WTC11 (cell line): ENCODE measurements around the gene TWIST2. TPM values are rescaled to one million over a fixed set of nuclear protein-coding genes. Genes with fewer than 3 reads are reported as not detected.

Experiments used
- ATAC-seq: fragments of 200-7000 bp; cut with Tn5 transposase; 2 replicates; pipeline ENCODE4 v1.10.0; 2021; ENCODE audit warnings: mild to moderate bottlenecking, moderate library complexity
- CTCF ChIA-PET: fragments of 300-600 bp; sonication (Branson Sonifier 250); formaldehyde crosslinking; loops from one replicate; lab custom pipeline; 2021; ENCODE audit warnings: antibody characterized with exemption; lab: Charles Lee
- POLR2A ChIA-PET: fragments of 350-600 bp; sonication (Branson Sonifier 250); formaldehyde crosslinking; loops from one replicate; lab custom pipeline; 2021; ENCODE audit warnings: antibody characterized with exemption; lab: Charles Lee
- DNase-seq: peaks from one replicate; pipeline ENCODE4 v3.0.0; 2021; ENCODE audit warnings: low spot score
- H3K27ac Mint-ChIP-seq: 2 replicates; pipeline ENCODE4 v1.8.0; 2021; ENCODE audit warnings: mixed read lengths
- H3K27me3 Mint-ChIP-seq: 2 replicates; pipeline ENCODE4 v1.8.0; 2021; ENCODE audit warnings: low read depth, mild to moderate bottlenecking, moderate library complexity, mixed read lengths
- H3K36me3 Mint-ChIP-seq: 2 replicates; pipeline ENCODE4 v1.8.0; 2021; ENCODE audit warnings: mixed read lengths
- H3K4me1 Mint-ChIP-seq: 2 replicates; pipeline ENCODE4 v1.8.0; 2022; ENCODE audit warnings: mixed read lengths
- H3K4me3 Mint-ChIP-seq: 2 replicates; pipeline ENCODE4 v1.8.0; 2021; ENCODE audit warnings: mild to moderate bottlenecking, moderate library complexity, mixed read lengths
- H3K9me3 Mint-ChIP-seq: 2 replicates; pipeline ENCODE4 v1.8.0; 2021; ENCODE audit warnings: mixed read lengths
- AR ChIP-seq: fragments of 250-450 bp; sonication (Bioruptor Pico); IDR thresholded peaks from 2 replicates; pipeline ENCODE4 v1.9.0; 2021; ENCODE audit warnings: mild to moderate bottlenecking
- ARID4B ChIP-seq: sonication (generic); formaldehyde crosslinking; IDR thresholded peaks from 2 replicates; pipeline ENCODE4 v1.8.0; 2023; ENCODE audit warnings: missing genetic modification reagents, mild to moderate bottlenecking, borderline replicate concordance
- CTCF ChIP-seq: fragments of 200-600 bp; IDR thresholded peaks from 2 replicates; pipeline ENCODE4 v1.8.0; 2022; ENCODE audit warnings: antibody characterized with exemption
- FOXJ3 ChIP-seq: sonication (generic); formaldehyde crosslinking; IDR thresholded peaks from 2 replicates; pipeline ENCODE4 v1.9.0; 2021; ENCODE audit warnings: missing genetic modification reagents, mild to moderate bottlenecking, borderline replicate concordance
- GABPB1 ChIP-seq: sonication (generic); formaldehyde crosslinking; IDR thresholded peaks from 2 replicates; pipeline ENCODE4 v1.8.1; 2023; ENCODE audit warnings: mild to moderate bottlenecking, missing genetic modification reagents
- GRHL2 ChIP-seq: fragments of 250-450 bp; sonication (Bioruptor Pico); IDR thresholded peaks from 2 replicates; pipeline ENCODE4 v1.8.0; 2022; ENCODE audit warnings: mild to moderate bottlenecking, moderate library complexity; ENCODE audit not compliant: insufficient replicate concordance, severe bottlenecking
- IRF2 ChIP-seq: sonication (generic); formaldehyde crosslinking; IDR thresholded peaks from 2 replicates; pipeline ENCODE4 v1.8.0; 2022; ENCODE audit warnings: low read depth, missing genetic modification reagents, borderline replicate concordance
- MLX ChIP-seq: sonication (generic); formaldehyde crosslinking; IDR thresholded peaks from 2 replicates; pipeline ENCODE4 v1.8.1; 2023; ENCODE audit warnings: mild to moderate bottlenecking, missing genetic modification reagents, moderate library complexity
- MYBL2 ChIP-seq: sonication (generic); formaldehyde crosslinking; IDR thresholded peaks from 2 replicates; pipeline ENCODE4 v1.8.1; 2023; ENCODE audit warnings: mild to moderate bottlenecking, moderate library complexity, missing genetic modification reagents
- OVOL2 ChIP-seq: fragments of 250-450 bp; sonication (Bioruptor Pico); IDR thresholded peaks from 2 replicates; pipeline ENCODE4 v1.9.0; 2021; ENCODE audit warnings: mild to moderate bottlenecking, borderline replicate concordance
- SMAD4 ChIP-seq: sonication (generic); formaldehyde crosslinking; IDR thresholded peaks from 2 replicates; pipeline ENCODE4 v1.8.0; 2022; ENCODE audit warnings: mild to moderate bottlenecking, missing genetic modification reagents
- TEAD1 ChIP-seq: sonication (generic); formaldehyde crosslinking; IDR thresholded peaks from 2 replicates; pipeline ENCODE4 v1.8.0; 2022; ENCODE audit warnings: mild to moderate bottlenecking, missing genetic modification reagents
- USF1 ChIP-seq: sonication (generic); formaldehyde crosslinking; IDR thresholded peaks from 2 replicates; pipeline ENCODE4 v1.8.0; 2022; ENCODE audit warnings: mild to moderate bottlenecking, missing genetic modification reagents
- ZNF263 ChIP-seq: sonication (generic); formaldehyde crosslinking; IDR thresholded peaks from 2 replicates; pipeline ENCODE4 v1.8.1; 2022; ENCODE audit warnings: low read depth, mild to moderate bottlenecking, moderate library complexity, missing genetic modification reagents
- ZNF671 ChIP-seq: fragments of 250-450 bp; sonication (Bioruptor Pico); IDR thresholded peaks from 2 replicates; pipeline ENCODE4 v1.8.0; 2021; ENCODE audit warnings: mild to moderate bottlenecking
- total RNA-seq: library from RNA; stranded (reverse); gene quantifications from 3 replicates; pipeline ENCODE4 v1.2.3, GENCODE V29; 2021

TWIST2 gene
- total RNA-seq, 1 experiment from 2014 or later, result 5.7 TPM

- TF ChIP-seq MLX (CRISPR knock-in tag) (no peak), ZNF671 (CRISPR knock-in tag) (no peak), IRF2 (no peak), SMAD4 (no peak), ZNF263 (CRISPR knock-in tag) (no peak), GABPB1 (CRISPR knock-in tag) (no peak), ARID4B (CRISPR knock-in tag) (no peak)
Observed at GRCh38 chr2:238848976-238849853, 1.3 kb downstream of the TWIST2 start (continued).

GRCh38 chr2:238850091-238850490 is 2.2 kb downstream of the TWIST2 start:
- peaks cover 69% of the 10 kb centered on the region for H3K27me3 Mint-ChIP-seq
- H3K27ac Mint-ChIP-seq, result no peak overlapping the region
- peak overlapping the region; percentile 58 for H3K4me3 Mint-ChIP-seq
- H3K36me3 Mint-ChIP-seq, result no peaks in the 10 kb centered on the region
- ATAC-seq, result no peak
- H3K4me1 Mint-ChIP-seq, result peaks cover 27% of the 10 kb centered on the region
- CTCF ChIA-PET, result interaction anchor here (0.7 to 1.3 kb wide), 3 partner anchors 14 to 95 kb away, joined by 3 to 4 read pairs (median 4); no protein-coding TSS in a partner anchor
- no peak for TF ChIP-seq MYBL2 (CRISPR knock-in tag)
- TF ChIP-seq FOXJ3 (CRISPR knock-in tag), result no peak
- no peak for TF ChIP-seq CTCF
- TF ChIP-seq USF1 (CRISPR knock-in tag), result no peak
- no peak for TF ChIP-seq OVOL2
- TF ChIP-seq AR (CRISPR knock-in tag), result no peak
- TF ChIP-seq TEAD1 (CRISPR knock-in tag), result no peak
- TF ChIP-seq GRHL2 (CRISPR knock-in tag), result no peak
- TF ChIP-seq, all 79 proteins: peak for 0
- H3K9me3 Mint-ChIP-seq, result no peaks in the 10 kb centered on the region
- no peak for DNase-seq
- POLR2A ChIA-PET, result no interaction called here
